Spinal cord (tissue), 10 donors: ENCODE results near the gene NPC1. TPM values are rescaled to one million over a fixed set of nuclear protein-coding genes. Genes with fewer than 3 reads are reported as not detected.
A peak's percentile ranks its signal among the peaks of the same experiment; 100 is the strongest.

Experiments
- DNase-seq, 6 donors: peaks; one replicate each; pipeline versions ENCODE4 v3.0.0 to v3.0.0-alpha.2; 2013 to 2015; ENCODE audit warnings: low spot score in 6 of 6, low read depth in 4 of 6
- H3K27ac ChIP-seq: one replicate; pipeline ENCODE4 v1.5.1; 2013; ENCODE audit warnings: low read depth, low read length, control low read depth
- H3K27me3 ChIP-seq: one replicate; pipeline ENCODE4 v1.6.1; 2013; ENCODE audit warnings: low read length; ENCODE audit not compliant: control insufficient read depth, insufficient read depth
- H3K36me3 ChIP-seq: one replicate; pipeline ENCODE4 v1.6.1; 2013; ENCODE audit warnings: low read length; ENCODE audit not compliant: control insufficient read depth, insufficient read depth
- H3K4me1 ChIP-seq: one replicate; pipeline ENCODE4 v1.6.1; 2013; ENCODE audit warnings: low read length; ENCODE audit not compliant: control insufficient read depth, insufficient read depth
- H3K4me3 ChIP-seq: one replicate; pipeline ENCODE4 v1.5.1; 2013; ENCODE audit warnings: low read depth, low read length, control low read depth
- H3K9me3 ChIP-seq: one replicate; pipeline ENCODE4 v1.6.1; 2013; ENCODE audit warnings: low read length; ENCODE audit not compliant: control insufficient read depth, insufficient read depth
- WGBS: methylation state at CpG from one replicate; pipeline ENCODE4 v1.1.5; 2013; ENCODE audit warnings: missing lambda C conversion rate; ENCODE audit not compliant: insufficient coverage; 5-methylcytosine and 5-hydroxymethylcytosine counted together
- polyA plus RNA-seq, 2 donors: library from polyadenylated mRNA; unstranded; fragments of 120-200 nt; gene quantifications; one replicate each; pipeline ENCODE4 v1.2.1, GENCODE V29; 2013; ENCODE audit not compliant: insufficient read length in 2 of 2
- total RNA-seq, 2 donors: library from RNA; depleted of rRNA in 1 of 2; stranded (reverse); fragments of 120-200 nt in 1 of 2; fragments of >200 nt in 1 of 2; gene quantifications; one replicate each; pipeline versions ENCODE4 v1.2.3 to v1.2.4, GENCODE V29; 2013 to 2014
- donor health status: healthy.

The NPC1 gene
- total and polyA plus RNA-seq, 4 donors: 29.0 to 63.4 (median 38.8) TPM

- no peak for DNase-seq
- no CpG with 5 or more reads among the region's 1 CpG for WGBS
- Histone ChIP-seq H3K9me3 (no peaks in the 10 kb centered on the region), H3K36me3 (no peaks in the 10 kb centered on the region), H3K4me3 (no peak overlapping the region), H3K4me1 (peaks cover 3% of the 10 kb centered on the region), H3K27me3 (no peaks in the 10 kb centered on the region), H3K27ac (no peak overlapping the region)
Observed at GRCh38 chr18:23591011-23591410, 4.7 kb upstream of the NPC1 start.

- Histone ChIP-seq H3K4me3 (no peak overlapping the region), H3K27ac (no peak overlapping the region), H3K9me3 (no peaks in the 10 kb centered on the region), H3K36me3 (no peaks in the 10 kb centered on the region), H3K27me3 (no peaks in the 10 kb centered on the region), H3K4me1 (peaks cover 16% of the 10 kb centered on the region)
- 76% methylated on average over 9 of the region's 11 CpGs for WGBS
- no peak for DNase-seq
Observed at GRCh38 chr18:23588836-23589560, 2.7 kb upstream of the NPC1 start.

GRCh38 chr18:23587220-23587642 lies 925 bp upstream of the NPC1 start:
- 64% methylated on average over 6 of the region's 7 CpGs for WGBS
- H3K36me3 ChIP-seq: peaks cover 3% of the 10 kb centered on the region
- no peak overlapping the region for H3K4me3 ChIP-seq

GRCh38 chr18:23585897-23586248 lies 433 bp downstream of the NPC1 start:
- peak overlapping the region; percentile 76 for H3K4me3 ChIP-seq
- H3K9me3 ChIP-seq: no peaks in the 10 kb centered on the region
- no peak for DNase-seq
- no peaks in the 10 kb centered on the region for H3K27me3 ChIP-seq
- under 1% methylated on average over 12 of the region's 14 CpGs for WGBS
- peak overlapping the region; percentile 96 for H3K27ac ChIP-seq
- peaks cover 3% of the 10 kb centered on the region for H3K36me3 ChIP-seq
- H3K4me1 ChIP-seq: peaks cover 27% of the 10 kb centered on the region

More at GRCh38 chr18:23587220-23587642, 925 bp upstream of the NPC1 start:
- no peak overlapping the region for H3K27ac ChIP-seq
- no peaks in the 10 kb centered on the region for H3K9me3 ChIP-seq
- no peaks in the 10 kb centered on the region for H3K27me3 ChIP-seq
- no peak for DNase-seq
- peaks cover 27% of the 10 kb centered on the region for H3K4me1 ChIP-seq

GRCh38 chr18:23585007-23585871 lies 1.1 kb downstream of the NPC1 start:
- WGBS: 31% methylated on average over 9 of the region's 19 CpGs
- H3K4me3 ChIP-seq: peak overlapping the region; percentile 76
- no peaks in the 10 kb centered on the region for H3K9me3 ChIP-seq
- H3K36me3 ChIP-seq: peaks cover 3% of the 10 kb centered on the region
- no peaks in the 10 kb centered on the region for H3K27me3 ChIP-seq
- H3K4me1 ChIP-seq: peaks cover 27% of the 10 kb centered on the region
- H3K27ac ChIP-seq: peak overlapping the region; percentile 96
- DNase-seq: peak in 2 of 6 donors; percentile 6 to 20

GRCh38 chr18:23584019-23584983 lies 2.0 kb downstream of the NPC1 start:
- 93% methylated on average over 10 of the region's 13 CpGs for WGBS
- H3K4me1 ChIP-seq: peaks cover 27% of the 10 kb centered on the region
- no peaks in the 10 kb centered on the region for H3K9me3 ChIP-seq
- H3K27me3 ChIP-seq: no peaks in the 10 kb centered on the region
- H3K27ac ChIP-seq: no peak overlapping the region
- peak in 1 of 6 donors; percentile 18 for DNase-seq
- no peak overlapping the region for H3K4me3 ChIP-seq
- H3K36me3 ChIP-seq: peaks cover 3% of the 10 kb centered on the region

- peaks cover 5% of the 10 kb centered on the region for H3K36me3 ChIP-seq
- H3K27me3 ChIP-seq: no peaks in the 10 kb centered on the region
- H3K27ac ChIP-seq: no peak overlapping the region
- H3K4me1 ChIP-seq: peaks cover 27% of the 10 kb centered on the region
- peak in 2 of 6 donors; percentile 26 to 28 for DNase-seq
- H3K9me3 ChIP-seq: no peaks in the 10 kb centered on the region
- WGBS: 40% methylated on average over 3 of the region's 5 CpGs
- H3K4me3 ChIP-seq: no peak overlapping the region
Observed at GRCh38 chr18:23583071-23583865, 3.0 kb downstream of the NPC1 start.

GRCh38 chr18:23580677-23581367 lies 5.5 kb downstream of the NPC1 start:
- no peaks in the 10 kb centered on the region for H3K9me3 ChIP-seq
- no peaks in the 10 kb centered on the region for H3K27me3 ChIP-seq
- 100% methylated on average over 2 of the region's 6 CpGs for WGBS
- DNase-seq: no peak
- H3K27ac ChIP-seq: no peak overlapping the region
- no peak overlapping the region for H3K4me3 ChIP-seq
- H3K36me3 ChIP-seq: peaks cover 10% of the 10 kb centered on the region
- peaks cover 23% of the 10 kb centered on the region for H3K4me1 ChIP-seq
